GM20431 (cell line): ENCODE data around the gene IL11.

ENCODE experiments used
- in situ Hi-C: fragments of 300-500 bp; cut with MseI, MboI; formaldehyde crosslinking; loops from one replicate; pipeline ENCODE4 v1.15.0; 2020; ENCODE audit warnings: low sequenced_read_pairs; ENCODE audit not compliant: unreplicated experiment

Gene IL11

GRCh38 chr19:55353803-55354697 lies 16.2 kb downstream of the IL11 start:
- in situ Hi-C loops = no loop called here

- in situ Hi-C loops = no loop called here
These were observed 16.9 kb downstream of the IL11 start for GRCh38 chr19:55353356-55353802.

- in situ Hi-C loops = no loop called here
These were observed 17.6 kb downstream of the IL11 start for GRCh38 chr19:55352549-55353145.

GRCh38 chr19:55352040-55352439 lies 18.2 kb downstream of the IL11 start:
- in situ Hi-C loops = no loop called here

GRCh38 chr19:55350620-55351315 lies 19.5 kb downstream of the IL11 start:
- in situ Hi-C loops = no loop called here

DNA sequence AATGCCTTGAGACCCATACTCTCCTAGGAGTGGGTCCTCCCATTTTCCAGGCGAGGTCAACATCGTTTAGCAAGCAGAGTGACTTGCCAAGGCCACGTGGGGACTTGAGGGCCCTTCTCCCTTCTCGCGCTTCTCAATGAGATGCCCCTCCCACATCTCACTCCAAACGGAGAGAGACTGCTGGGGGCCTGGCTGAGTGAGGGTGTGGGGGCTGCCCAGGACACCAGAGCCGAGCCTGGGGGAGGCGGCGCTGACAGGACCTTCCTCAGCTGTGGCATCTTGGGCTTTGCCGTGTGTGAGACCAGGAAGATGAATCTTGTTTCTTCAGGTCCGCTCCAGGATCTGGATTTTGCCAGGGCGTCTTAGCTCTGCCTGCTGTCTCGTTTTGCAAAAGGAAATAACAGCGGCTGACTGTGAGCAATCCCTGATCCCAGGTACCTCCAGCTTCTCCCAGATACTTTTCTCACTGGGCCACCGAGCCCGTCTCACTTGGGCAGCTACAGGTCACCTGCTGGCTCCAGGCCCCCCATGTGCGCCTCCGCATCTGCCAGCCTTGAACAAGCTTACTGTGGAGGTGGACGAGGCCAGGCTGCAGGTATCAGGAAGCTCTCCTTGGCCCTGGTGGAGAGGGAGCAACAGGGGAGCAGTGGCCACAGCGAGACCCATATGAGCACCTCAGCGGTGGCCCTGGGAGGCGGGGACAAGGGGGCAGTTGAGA lies 21.8 kb downstream of the IL11 start:
- in situ Hi-C loops = no loop called here

GRCh38 chr19:55347442-55348009 lies 22.7 kb downstream of the IL11 start:
- in situ Hi-C loops = no loop called here

GRCh38 chr19:55346725-55347441 lies 23.4 kb downstream of the IL11 start:
- in situ Hi-C loops = no loop called here

GRCh38 chr19:55345818-55346724 lies 24.2 kb downstream of the IL11 start:
- in situ Hi-C loops = no loop called here

GRCh38 chr19:55345101-55345817 lies 25.0 kb downstream of the IL11 start:
- in situ Hi-C loops = no loop called here

DNA sequence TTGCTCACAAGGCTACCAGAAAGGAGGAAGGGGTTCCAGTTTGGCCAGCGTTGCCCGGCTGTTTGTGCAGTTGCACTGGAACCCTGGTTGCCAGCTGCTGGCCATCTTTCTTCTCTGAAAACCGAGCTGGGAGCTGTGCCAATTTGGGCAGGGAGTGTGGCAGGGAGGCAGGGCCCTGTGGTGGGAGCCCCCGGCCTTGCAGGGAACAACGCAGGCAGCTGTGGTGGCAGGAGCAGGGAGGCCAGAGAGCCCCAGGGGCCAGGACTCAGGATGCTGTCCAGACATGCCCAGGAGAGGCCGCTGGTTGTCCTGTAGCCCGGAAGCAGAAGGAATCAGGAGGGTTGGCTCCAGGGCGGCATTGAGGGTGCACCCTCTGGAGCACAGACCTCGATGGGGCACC lies 25.8 kb downstream of the IL11 start:
- in situ Hi-C loops = no loop called here

DNA sequence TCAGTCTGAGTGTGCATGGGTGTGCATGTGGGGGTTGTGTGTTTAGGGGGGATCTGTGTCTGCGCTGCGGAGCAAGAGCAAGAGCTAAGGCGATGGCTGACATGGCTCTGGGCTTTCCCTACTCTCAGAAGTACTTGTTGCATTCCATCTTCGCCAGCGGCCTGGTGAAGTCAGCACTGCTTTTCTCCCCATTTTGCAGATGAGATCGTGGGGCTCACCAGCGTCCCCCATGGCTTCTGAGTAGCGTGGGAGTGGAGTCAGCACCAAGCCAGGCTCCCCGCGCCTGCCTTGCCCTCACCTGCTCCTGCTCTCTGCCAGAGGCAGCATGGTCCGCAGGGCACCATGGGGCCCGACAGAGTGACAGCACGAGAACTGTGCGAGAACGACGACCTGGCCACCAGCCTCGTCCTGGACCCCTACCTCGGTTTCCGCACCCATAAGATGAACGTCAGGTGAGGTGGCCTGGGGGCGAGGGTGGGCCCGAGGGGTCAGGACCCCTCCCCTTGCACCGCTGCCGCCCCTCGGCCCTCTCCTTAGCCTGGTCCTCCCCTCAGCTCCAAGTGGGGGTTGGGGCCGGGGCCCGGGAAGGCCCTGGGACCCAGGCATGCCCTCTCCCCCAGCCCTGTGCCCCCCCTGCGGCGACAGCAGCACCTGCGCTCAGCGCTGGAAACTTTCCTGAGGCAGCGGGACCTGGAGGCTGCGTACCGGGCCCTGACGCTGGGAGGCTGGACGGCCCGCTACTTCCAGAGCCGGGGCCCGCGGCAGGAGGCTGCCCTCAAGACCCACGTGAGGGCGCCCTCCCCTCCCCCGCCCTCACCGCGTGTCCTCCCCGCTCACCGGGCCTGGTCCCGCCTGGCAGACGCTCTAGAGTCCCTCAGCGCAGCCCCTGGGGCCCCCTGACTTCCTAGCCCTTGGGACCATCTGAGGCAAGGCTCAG lies 28.4 kb downstream of the IL11 start:
- in situ Hi-C loops = no loop called here

DNA sequence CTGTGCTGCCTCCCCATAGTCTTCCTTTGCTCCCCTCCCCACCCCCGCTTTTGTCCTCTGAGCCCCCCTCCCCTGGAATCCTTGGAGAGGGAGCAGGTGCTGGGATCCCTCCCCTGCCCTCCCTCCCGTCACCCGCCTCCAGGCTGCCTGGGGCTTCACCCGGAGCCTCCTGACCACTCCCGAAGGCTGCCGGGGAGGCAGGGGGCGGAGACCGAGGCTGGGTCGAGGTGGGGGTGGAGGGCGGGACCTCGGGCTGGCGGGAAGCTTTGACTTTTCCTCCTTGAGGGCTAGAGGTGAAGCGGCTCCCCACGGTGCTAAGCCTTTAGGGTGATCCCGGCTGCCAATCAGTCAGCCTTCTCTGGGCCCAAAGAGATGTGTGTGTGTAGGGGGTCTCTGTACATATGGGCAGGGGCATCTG lies 29.1 kb downstream of the IL11 start:
- in situ Hi-C loops = no loop called here

DNA sequence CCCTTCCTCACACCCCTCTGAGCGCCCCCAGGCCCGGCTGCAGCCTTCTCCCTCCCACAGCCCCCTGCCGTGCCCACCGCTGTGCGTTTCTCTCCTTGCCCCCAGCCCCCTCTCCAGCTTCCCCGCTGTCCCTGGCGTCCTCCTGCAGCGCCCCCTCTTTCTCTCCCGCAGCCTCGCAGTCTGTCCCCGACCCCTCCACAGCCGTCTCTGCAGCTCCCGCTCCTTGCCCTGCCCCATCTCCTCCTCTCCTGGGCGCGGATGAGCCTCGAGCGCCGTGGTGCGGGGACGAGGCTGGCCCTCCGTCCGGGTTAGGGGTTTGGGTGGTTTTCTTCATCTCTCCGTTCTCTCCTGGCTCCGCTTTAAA lies 29.5 kb downstream of the IL11 start:
- in situ Hi-C loops = no loop called here

DNA sequence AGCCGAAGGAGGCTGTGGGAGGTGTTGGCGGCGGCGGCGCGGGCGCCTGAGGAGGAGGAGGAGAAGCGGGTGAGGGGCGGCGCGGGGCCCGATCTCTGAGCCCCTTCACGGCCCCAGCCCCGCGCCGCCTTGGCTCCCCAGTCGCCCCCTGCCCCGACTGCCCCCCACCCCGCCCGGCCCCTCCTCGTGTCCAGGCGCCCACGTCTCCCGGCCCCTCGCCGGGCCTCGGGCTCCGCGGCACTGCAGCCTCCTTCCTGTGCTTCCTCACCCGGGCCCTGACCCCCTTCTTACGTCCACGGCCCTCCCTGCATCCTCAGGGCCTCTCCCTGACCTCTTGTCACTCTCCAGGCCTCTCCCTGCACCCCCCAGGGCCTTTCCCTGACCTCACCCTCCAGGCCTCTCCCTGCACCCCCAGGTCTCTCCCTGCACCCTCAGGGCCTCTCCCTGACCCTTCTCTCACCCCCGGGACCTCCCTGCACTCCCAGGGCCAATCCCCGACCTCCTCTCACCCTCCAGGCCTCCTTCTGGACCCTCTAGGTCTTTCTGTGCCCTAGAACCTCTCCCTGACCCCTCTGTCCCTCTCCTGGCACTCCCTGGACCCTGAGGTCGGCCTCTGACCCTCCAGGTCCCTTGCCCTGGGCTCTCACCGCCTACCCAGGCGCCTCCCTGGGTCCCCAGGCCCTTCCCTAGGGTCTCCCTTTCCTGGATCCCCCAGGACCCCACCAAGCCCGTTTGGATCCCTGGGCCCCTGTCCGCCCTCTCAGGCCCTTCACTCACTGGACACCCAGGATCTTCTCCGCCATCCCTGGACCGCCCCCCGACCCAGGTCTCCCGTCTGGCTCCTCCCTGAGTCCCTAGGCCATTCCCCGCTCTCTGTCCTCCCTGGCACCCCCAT lies 30.1 kb downstream of the IL11 start:
- in situ Hi-C loops = no loop called here
